Brain microvascular endothelial cell (primary cell): ENCODE results near the gene DBF4.
A peak's percentile ranks its signal among the peaks of the same experiment; 100 is the strongest.
"Not testable (repeated sequence)": the region's sequence is repeated elsewhere in the genome, so short reads cannot be mapped to it uniquely, and the experiment has no call there.

Experiments used
- DNase-seq: peaks from one replicate; pipeline ENCODE4 v3.0.0-alpha.2; 2020
- H3K27ac ChIP-seq: fragments of 250-450 bp; sonication (Bioruptor Pico); 2 replicates; pipeline ENCODE4 v1.5.1; 2020; ENCODE audit warnings: mild to moderate bottlenecking, moderate library complexity
- H3K27me3 ChIP-seq: fragments of 250-450 bp; sonication (Bioruptor Pico); replicated peaks from 2 replicates; pipeline ENCODE4 v1.5.1; 2020; ENCODE audit warnings: mild to moderate bottlenecking
- H3K36me3 ChIP-seq: fragments of 250-450 bp; sonication (Bioruptor Pico); replicated peaks from 2 replicates; pipeline ENCODE4 v1.5.1; 2020; ENCODE audit warnings: mild to moderate bottlenecking
- H3K4me3 ChIP-seq: 2 replicates; pipeline ENCODE4 v1.5.1; 2011; ENCODE audit warnings: low read depth, mild to moderate bottlenecking, control low read depth, low read length, moderate library complexity
- CTCF ChIP-seq: IDR thresholded peaks from 2 replicates; pipeline ENCODE4 v1.5.1; 2011; ENCODE audit warnings: low read depth, mild to moderate bottlenecking, moderate library complexity, low read length, control low read depth, inconsistent platforms; ENCODE audit errors: missing control alignments
- in situ Hi-C: cut with HindIII; loops from 2 replicates; pipeline ENCODE4 v1.10.0; 2017; ENCODE audit warnings: low sequenced_read_pairs, low pct_ligation_motif_present

The DBF4 gene

DNA sequence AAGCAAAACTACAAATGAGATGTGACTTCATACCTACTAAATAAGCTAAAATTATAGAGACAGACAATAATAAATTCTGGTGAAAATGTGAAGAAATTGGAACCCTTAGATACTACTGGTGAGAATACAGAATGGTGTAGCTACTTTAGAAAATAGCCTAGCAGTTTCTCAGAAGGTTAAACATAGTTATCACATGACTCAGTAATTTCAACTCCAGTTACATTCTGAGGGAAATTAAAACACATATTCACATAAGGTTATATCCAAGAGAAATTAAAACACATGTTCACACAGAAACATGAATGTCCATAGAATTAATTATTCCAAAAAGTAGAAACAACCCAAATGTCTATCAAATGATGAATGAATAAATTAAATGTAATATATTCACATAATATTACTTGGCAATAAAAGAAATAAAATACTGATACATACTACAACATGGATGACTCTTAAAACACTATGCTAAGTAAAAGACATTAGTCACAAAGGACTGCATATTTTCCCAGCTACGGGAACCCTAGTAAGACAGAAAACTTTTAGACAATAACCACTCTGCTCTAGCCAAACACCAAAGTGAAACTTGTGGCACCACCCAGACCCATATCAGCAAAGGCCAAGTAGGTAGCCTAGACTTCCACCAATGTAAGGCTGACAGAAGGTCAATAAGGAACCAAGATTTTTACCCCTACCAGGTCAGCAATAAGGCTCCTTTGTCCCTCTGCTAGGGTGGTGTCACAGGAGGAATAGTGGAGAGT is 25.3 kb upstream of the DBF4 start:
- in situ Hi-C loops, result no loop called here
- H3K36me3 ChIP-seq, result no peaks in the 10 kb centered on the region
- H3K4me3 ChIP-seq, result no peak overlapping the region
- TF ChIP-seq CTCF, result no peak
- no peaks in the 10 kb centered on the region for H3K27me3 ChIP-seq
- H3K27ac ChIP-seq, result peak overlapping the region; percentile 59
- peak; percentile 14 for DNase-seq

DNA sequence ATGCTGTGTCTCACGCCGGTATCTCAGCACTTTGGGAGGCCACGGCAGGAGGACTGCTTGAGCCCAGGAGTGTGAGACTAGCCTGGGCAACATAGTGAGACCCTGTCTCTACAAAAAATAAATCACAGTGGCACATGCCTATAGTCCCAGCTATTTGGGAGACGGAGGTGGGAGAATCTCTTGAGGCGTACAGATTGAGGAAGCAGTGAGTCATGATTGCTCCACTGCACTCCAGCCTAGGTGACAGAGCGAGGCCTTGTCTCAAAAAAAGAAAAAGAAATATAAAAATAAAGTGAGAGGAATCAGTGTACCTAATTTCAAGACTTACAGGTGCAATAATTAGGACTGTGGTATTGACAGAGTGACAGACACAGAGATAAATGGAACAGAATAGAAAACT is 24.0 kb upstream of the DBF4 start:
- in situ Hi-C loops, result no loop called here
- TF ChIP-seq CTCF, result no peak
- H3K36me3 ChIP-seq, result no peaks in the 10 kb centered on the region
- H3K4me3 ChIP-seq, result no peak overlapping the region
- no peak for DNase-seq
- H3K27ac ChIP-seq, result no peak overlapping the region
- H3K27me3 ChIP-seq, result no peaks in the 10 kb centered on the region

DNA sequence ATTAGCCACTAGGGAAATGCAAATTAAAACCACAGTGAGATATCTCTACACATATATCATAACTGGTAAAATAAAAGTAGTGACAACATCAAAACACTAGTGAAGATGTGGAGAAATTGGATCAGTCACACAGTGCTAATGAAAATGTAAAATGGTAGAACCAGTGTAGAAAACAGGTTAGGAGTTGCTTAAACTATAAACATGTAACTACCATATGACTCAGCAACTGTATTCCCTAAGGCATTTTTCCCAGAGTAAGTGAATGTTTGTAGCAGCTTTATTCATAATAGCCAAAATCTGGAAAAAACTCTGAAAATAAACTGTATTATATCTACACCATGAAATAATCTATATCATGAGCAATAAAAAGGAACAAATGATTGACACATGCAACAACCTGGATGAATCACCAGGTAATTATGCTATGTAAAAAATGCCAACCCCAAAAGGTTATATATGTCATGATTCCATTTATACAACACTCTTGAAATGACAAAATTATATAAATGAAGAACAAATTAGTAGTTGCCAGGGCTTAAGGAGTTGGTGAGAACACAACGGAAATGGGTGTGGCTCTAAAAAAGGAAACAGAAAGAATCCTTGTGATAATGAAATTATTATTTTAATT is 22.9 kb upstream of the DBF4 start:
- no peak for TF ChIP-seq CTCF
- Histone ChIP-seq H3K36me3 (no peaks in the 10 kb centered on the region), H3K4me3 (no peak overlapping the region), H3K27ac (no peak overlapping the region), H3K27me3 (no peaks in the 10 kb centered on the region)
- DNase-seq, result no peak
- in situ Hi-C loops, result no loop called here

DNA sequence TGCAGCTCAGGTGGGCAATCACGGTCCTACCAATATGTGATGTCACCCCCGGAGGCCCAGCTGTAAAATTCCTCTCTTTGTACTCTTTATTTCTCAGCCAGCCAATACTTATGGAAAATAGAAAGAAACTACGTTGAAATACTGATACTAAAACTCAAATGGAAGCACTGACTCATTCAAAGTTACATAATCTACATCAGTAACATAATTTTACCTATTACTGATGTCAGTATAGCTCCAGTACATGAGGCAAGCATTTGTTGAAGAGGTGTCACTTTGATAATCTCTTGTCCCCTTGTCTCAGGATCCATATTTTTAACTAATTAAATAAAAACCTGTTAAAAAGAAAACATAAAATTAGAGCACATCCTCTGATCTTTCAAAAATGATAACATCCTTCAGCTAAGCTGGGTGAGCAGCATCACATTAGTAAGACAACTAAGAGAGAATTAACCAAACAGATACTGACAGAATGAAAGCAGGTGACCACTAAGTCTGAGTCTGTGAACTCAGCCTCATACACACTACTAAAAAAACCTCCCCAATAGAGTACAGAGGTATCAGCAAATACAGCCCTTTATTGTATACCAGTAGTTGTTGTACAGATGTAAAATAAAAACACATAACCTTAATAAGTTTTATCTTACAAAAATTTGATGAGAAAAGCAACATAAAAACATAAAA is 17.7 kb upstream of the DBF4 start:
- Histone ChIP-seq H3K36me3 (no peaks in the 10 kb centered on the region), H3K4me3 (no peak overlapping the region), H3K27ac (no peak overlapping the region), H3K27me3 (no peaks in the 10 kb centered on the region)
- DNase-seq, result no peak
- in situ Hi-C loops, result no loop called here
- no peak for TF ChIP-seq CTCF

DNA sequence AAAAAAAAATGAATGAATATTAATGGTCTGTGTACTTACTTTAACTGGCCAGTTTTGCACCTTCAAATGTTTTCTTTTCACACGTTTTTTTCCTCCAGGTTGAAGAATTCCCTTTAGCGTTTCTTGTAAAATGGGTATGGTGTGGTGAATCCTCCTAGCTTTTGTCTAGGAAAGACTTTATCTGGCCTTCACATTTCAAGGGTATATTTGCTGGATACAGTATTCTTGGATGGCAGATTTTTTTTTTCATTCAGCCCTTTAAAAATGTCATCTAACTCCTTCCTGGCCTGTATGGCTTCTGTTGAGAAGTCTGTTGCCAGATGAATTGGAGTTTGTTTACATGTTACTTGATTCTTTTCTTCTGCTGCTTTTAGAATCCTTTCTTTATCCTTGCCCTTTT is 10.2 kb upstream of the DBF4 start:
- Histone ChIP-seq H3K4me3 (no peak overlapping the region), H3K27me3 (no peaks in the 10 kb centered on the region), H3K36me3 (no peaks in the 10 kb centered on the region), H3K27ac (no peak overlapping the region)
- DNase-seq, result no peak
- no peak for TF ChIP-seq CTCF
- in situ Hi-C loops, result no loop called here

DNA sequence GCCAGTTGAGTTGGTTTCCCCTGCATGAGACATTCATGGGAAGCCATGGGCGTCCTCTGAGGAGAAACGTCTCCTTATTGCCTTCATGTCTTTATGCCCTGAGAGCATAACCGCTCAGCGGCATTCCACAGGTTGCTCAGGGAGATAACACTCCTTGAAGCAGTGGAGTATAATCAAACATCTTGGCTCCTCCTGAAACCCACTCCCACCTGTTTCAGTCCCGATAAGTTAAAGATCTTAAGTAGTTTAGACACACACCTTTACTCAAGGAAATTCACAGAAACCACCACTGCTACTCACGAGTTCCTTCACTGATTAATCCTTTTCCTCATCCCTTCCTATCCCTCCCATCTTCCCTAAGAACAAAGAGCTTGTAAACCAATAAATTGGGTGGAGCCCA is 9.8 kb upstream of the DBF4 start:
- in situ Hi-C loops, H3K36me3 ChIP-seq: not testable (repeated sequence)

More for the DNA sequence above, 9.8 kb upstream of the DBF4 start:
- H3K27ac ChIP-seq, H3K27me3 ChIP-seq, DNase-seq, H3K4me3 ChIP-seq: not testable (repeated sequence)
